Psoas muscle (tissue), 8 donors: ENCODE data around the gene ABHD2. TPM values are rescaled to one million over a fixed set of nuclear protein-coding genes. Genes with fewer than 3 reads are reported as not detected.
"Not testable (repeated sequence)": the region's sequence is repeated elsewhere in the genome, so short reads cannot be mapped to it uniquely, and the experiment has no call there.

ENCODE experiments used
- ATAC-seq, 4 donors: fragments of 200-7000 bp; cut with Tn5 transposase; one replicate each; pipeline ENCODE4 v1.9.1; 2020; ENCODE audit warnings: moderate library complexity in 3 of 4, mild to moderate bottlenecking in 2 of 4
- DNase-seq, 2 donors: peaks; one replicate each; pipeline ENCODE4 v3.0.0-alpha.2; 2020
- H3K27ac ChIP-seq: fragments of 200-600 bp; one replicate; pipeline ENCODE4 v1.8.0; 2022
- H3K27me3 ChIP-seq, 3 donors: fragments of 200-600 bp in 1 of 3; one replicate each; pipeline versions ENCODE4 v1.6.1 to v1.8.0; 2013 to 2022; ENCODE audit warnings: low read length in 2 of 3, mild to moderate bottlenecking in 2 of 3, moderate library complexity in 1 of 3; ENCODE audit not compliant: insufficient read depth in 3 of 3
- H3K36me3 ChIP-seq, 2 donors: fragments of 200-600 bp in 1 of 2; one replicate each; pipeline versions ENCODE4 v1.6.1 to v1.8.0; 2013 to 2022; ENCODE audit warnings: low read depth in 1 of 2, mild to moderate bottlenecking in 1 of 2, moderate library complexity in 1 of 2; ENCODE audit not compliant: insufficient read depth in 1 of 2
- H3K4me1 ChIP-seq: fragments of 200-600 bp; one replicate; pipeline ENCODE4 v1.8.0; 2022
- H3K4me3 ChIP-seq: fragments of 200-600 bp; one replicate; pipeline ENCODE4 v1.8.0; 2022; ENCODE audit warnings: mild to moderate bottlenecking
- H3K9me3 ChIP-seq: fragments of 200-600 bp; one replicate; pipeline ENCODE4 v1.8.0; 2022
- CTCF ChIP-seq: fragments of 200-600 bp; IDR thresholded peaks from one replicate; pipeline ENCODE4 v1.8.0; 2022; ENCODE audit warnings: antibody characterized with exemption
- WGBS, 3 donors: extraction: QIAGEN DNeasy Blood & Tissue Kit; methylation state at CpG; one replicate each; pipeline versions ENCODE4 v1.1.6 to v1.1.7; 2013; 5-methylcytosine and 5-hydroxymethylcytosine counted together
- intact Hi-C, 2 donors: fragments of 100-400 bp; cut with DNase I; formaldehyde crosslinking; loops; one replicate each; pipeline versions ENCODE4 v1.11.0 to v1.14.2; 2022
- polyA plus RNA-seq, 3 donors: library from polyadenylated mRNA; stranded (reverse); fragments of 200-250 nt; gene quantifications; one replicate each; pipeline ENCODE4 v1.2.3, GENCODE V29; 2013
- total RNA-seq, 4 donors: library from RNA; stranded (reverse); fragmentation: NEBNext Ultra II Directional in 2 of 4; extraction: Animal tissue kit (Norgen Biotek cat#: 25700) in 2 of 4; gene quantifications; one replicate each; pipeline versions ENCODE4 v1.2.1 to v1.2.4, GENCODE V29; 2021 to 2023
- donor health status: healthy with polysubstance abuse.
- donor health status: DM: no; HTN: no; CAD: no; lungs with moderate emphysema.
- donor health status: Bipolar disorder and iron deficiency.
- donor health status: healthy.
- donor health status: DM: yes; HTN: yes; CAD: no.
- donor health status: DM: no; HTN: no; CAD: no.
- donor health status: DM: no; HTN: no; CAD: no.
- donor health status: DM: yes; HTN: yes; CAD: no.

Gene ABHD2
- total and polyA plus RNA-seq, 7 donors: 10.8 to 215 (median 66.1) TPM

GRCh38 chr15:89130201-89130600 lies 41.9 kb downstream of the ABHD2 start:
- Histone ChIP-seq H3K36me3 (peaks cover 2 to 29% of the 10 kb centered on the region in 2 donors), H3K27me3 (no peaks in the 10 kb centered on the region), H3K9me3 (no peaks in the 10 kb centered on the region), H3K27ac (peak overlapping the region; percentile 44), H3K4me3 (no peak overlapping the region), H3K4me1 (peaks cover 52% of the 10 kb centered on the region)
- ATAC-seq (no peak), DNase-seq (no peak)
- intact Hi-C loops: no loop called here
- TF ChIP-seq CTCF: no peak
- 71 to 84% (median 77%) methylated on average over 5 of the region's 5 CpGs for WGBS, 3 donors

DNA sequence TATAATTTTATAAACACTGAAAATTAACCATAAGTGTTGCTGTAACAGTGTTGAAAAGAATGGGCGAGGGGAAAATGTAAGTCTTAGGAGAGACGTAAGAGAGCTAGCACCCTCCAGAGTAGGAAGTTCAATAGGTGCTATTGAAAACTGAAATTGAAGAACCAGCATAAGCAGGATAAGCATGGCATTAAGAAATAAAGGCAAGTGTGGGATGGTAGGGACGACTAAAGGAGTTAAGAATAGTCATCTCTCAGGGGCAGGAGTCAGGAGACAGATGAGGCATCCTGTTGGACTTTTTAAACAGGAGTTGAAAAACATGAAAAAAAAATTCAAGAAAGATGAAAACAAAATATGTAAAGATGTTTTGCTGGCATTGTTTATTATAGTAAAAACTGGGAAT lies 43.5 kb downstream of the ABHD2 start:
- WGBS, 3 donors: 77 to 79% (median 78%) methylated on average over 3 of the region's 3 CpGs
- DNase-seq: no peak
- H3K4me3 ChIP-seq: no peak overlapping the region

DNA sequence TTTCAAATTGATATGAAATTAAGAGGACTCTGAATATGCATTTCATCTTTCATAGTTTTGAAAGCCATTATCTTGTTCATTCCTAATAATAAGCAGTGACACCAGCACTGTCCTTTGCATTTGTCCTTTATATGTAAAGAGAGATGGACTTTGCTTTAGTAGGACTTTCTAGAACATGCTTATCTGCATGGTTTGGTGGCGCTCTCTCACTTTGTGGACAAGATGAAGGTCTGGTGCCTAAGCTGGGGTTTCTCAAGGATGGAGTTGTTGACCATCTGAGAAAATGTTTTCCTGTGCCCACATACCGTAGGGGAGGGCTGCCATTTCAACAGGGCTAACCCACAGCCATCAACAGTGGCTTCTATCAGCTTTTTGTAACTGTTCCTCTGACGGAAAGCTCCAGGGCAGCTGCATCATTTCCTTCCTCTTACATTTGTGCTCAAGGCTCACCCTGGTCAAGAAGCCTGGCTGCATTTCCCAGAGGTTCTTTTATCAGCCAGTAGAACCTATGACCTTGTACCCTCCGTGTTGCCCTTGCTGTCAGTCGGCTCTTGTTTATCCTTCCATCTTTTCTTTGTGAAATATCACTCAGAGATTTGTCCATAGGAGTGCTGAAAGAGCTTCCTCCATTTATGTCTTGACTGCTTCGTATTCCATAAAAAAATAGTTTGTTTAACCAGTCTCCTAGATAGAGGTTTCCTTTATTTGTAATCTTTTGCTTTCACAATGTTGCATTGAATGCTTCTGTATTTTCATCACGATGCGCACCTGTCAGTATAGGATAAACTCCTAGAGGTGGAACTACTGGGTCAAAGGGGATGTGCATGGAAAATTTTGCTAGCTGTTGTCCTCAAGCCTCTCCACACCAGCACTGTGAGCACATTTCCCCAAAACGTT lies 44.6 kb downstream of the ABHD2 start:
- intact Hi-C loops: no loop called here
- Histone ChIP-seq H3K27me3 (no peaks in the 10 kb centered on the region), H3K4me3 (no peak overlapping the region), H3K36me3 (peaks cover 0 to 22% of the 10 kb centered on the region in 2 donors), H3K9me3 (no peaks in the 10 kb centered on the region), H3K27ac (peak overlapping the region; percentile 34), H3K4me1 (peaks cover 48% of the 10 kb centered on the region)
- ATAC-seq (peak in 3 of 4 donors; percentile 4 to 13 (median 13)), DNase-seq (no peak)
- 49 to 52% (median 50%) methylated on average over 9 of the region's 9 CpGs for WGBS, 3 donors
- TF ChIP-seq CTCF: no peak

More for the DNA sequence above, 43.5 kb downstream of the ABHD2 start:
- peaks cover 0 to 22% of the 10 kb centered on the region in 2 donors for H3K36me3 ChIP-seq
- H3K27me3 ChIP-seq: no peaks in the 10 kb centered on the region
- peaks cover 45% of the 10 kb centered on the region for H3K4me1 ChIP-seq
- no peak for ATAC-seq
- peak overlapping the region; percentile 34 for H3K27ac ChIP-seq
- TF ChIP-seq CTCF: no peak
- no peaks in the 10 kb centered on the region for H3K9me3 ChIP-seq
- intact Hi-C loops: no loop called here

- intact Hi-C loops, H3K27me3 ChIP-seq, H3K4me3 ChIP-seq, H3K9me3 ChIP-seq, DNase-seq: not testable (repeated sequence)
- peak in 1 of 4 donors; percentile 1 for ATAC-seq
- H3K27ac ChIP-seq: peak overlapping the region; percentile 76
- H3K4me1 ChIP-seq: peaks cover 59% of the 10 kb centered on the region
- peaks cover 0 to 32% of the 10 kb centered on the region in 2 donors for H3K36me3 ChIP-seq
- WGBS, 3 donors: 79 to 88% (median 84%) methylated on average over 10 of the region's 10 CpGs
Observed at GRCh38 chr15:89135387-89136077, 47.3 kb downstream of the ABHD2 start.
